ENCODE measurements around the gene TMEM167B.

- TF ChIP-seq POLR2A (IDR thresholded peaks at IDR 0.05; ENCODE audit: extremely low read depth, insufficient read length) (no peak), CTCF (IDR thresholded peaks at IDR 0.05; ENCODE audit: low read depth, low read length) (no peak), MYC (IDR thresholded peaks at IDR 0.05; ENCODE audit: low read depth, low read length) (no peak), MAX (IDR thresholded peaks at IDR 0.05; ENCODE audit: low read depth, low read length) (no peak)
Measured at GRCh38 chr1:109140392-109140791, 49.8 kb downstream of the TMEM167B start.
